SW 1271 (cell line): ENCODE data around the gene PCDH17.

Source experiments
- DNase-seq, 2 experiments: peaks; one replicate each; lab custom pipeline; 2025; lab: John Stamatoyannopoulos, UW

The PCDH17 gene

GRCh38 chr13:57631596-57632275, at the start of gene PCDH17:
Gene PCDH17, plus strand, starts transcription at chr13:57631744. Its CDS starts 803 bp downstream, at chr13:57632547.
- DNase-seq: peak in 1 of 2 experiments; percentile 23

DNA sequence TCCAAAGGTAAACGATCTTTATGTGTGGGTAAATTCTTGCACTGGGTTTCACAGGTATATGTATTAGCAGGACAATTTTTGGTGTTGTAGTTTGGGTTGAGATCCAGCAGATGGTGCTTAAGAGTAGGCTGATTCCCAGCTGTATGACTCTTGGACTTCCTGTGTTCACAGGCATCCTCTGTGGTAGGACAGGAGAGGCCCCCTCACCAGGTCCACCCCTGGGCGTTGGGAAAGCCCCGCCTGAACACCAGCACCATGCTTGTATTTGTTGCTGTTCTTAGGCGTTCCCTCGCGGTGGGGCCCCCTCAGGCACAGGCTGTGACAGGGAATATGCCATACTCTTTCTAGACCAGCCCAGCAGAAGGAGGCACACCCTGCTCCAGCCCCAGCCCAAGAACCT, 49.5 kb upstream of the PCDH17 start:
- peak in 1 of 2 experiments; percentile 23 for DNase-seq

GRCh38 chr13:57583529-57583928, 48.0 kb upstream of the PCDH17 start:
- no peak for DNase-seq

GRCh38 chr13:57588639-57589038, 42.9 kb upstream of the PCDH17 start:
- DNase-seq: no peak

DNA sequence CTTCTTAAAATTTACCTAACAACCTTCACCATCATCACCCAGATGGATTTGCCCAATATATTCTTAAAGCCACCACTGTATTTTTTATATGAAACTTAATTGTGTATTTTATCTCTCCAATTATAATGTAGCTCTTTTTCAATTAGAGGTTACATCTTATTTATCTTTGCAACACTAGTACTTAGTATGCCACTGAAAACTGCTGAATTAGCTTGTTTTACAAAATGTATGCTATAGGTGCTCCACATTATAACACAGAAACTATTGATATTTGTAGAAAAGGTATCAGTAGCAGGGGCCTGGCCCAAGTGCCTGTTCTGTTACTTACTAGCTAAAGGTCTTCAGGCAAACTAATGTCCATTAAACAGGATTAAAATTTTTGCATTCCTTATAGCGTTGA, 35.8 kb upstream of the PCDH17 start:
- DNase-seq: no peak

GRCh38 chr13:57601536-57601935, 30.0 kb upstream of the PCDH17 start:
- no peak for DNase-seq

- DNase-seq: no peak
Measured at GRCh38 chr13:57604442-57604841, 27.1 kb upstream of the PCDH17 start.

GRCh38 chr13:57611969-57612368, 19.6 kb upstream of the PCDH17 start:
- DNase-seq: no peak

DNA sequence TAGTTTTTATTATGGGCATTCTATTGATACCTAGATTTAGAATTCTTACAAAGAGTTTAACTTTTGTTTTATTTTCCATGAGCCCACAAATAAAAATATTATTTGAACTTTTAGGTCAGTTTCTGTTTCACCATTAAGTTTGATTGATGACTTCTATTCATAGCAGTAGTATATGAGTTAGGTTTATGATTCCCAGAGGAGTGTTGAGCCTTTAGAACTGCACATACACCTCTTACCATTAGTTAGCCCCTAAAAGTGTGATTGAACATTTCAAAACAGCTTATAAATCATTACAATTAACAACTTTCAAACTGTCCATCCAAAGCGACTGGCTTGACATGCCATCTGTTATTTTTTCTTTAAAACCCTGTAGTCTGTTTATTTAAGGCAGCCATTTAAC, 19.0 kb upstream of the PCDH17 start:
- DNase-seq: no peak

DNA sequence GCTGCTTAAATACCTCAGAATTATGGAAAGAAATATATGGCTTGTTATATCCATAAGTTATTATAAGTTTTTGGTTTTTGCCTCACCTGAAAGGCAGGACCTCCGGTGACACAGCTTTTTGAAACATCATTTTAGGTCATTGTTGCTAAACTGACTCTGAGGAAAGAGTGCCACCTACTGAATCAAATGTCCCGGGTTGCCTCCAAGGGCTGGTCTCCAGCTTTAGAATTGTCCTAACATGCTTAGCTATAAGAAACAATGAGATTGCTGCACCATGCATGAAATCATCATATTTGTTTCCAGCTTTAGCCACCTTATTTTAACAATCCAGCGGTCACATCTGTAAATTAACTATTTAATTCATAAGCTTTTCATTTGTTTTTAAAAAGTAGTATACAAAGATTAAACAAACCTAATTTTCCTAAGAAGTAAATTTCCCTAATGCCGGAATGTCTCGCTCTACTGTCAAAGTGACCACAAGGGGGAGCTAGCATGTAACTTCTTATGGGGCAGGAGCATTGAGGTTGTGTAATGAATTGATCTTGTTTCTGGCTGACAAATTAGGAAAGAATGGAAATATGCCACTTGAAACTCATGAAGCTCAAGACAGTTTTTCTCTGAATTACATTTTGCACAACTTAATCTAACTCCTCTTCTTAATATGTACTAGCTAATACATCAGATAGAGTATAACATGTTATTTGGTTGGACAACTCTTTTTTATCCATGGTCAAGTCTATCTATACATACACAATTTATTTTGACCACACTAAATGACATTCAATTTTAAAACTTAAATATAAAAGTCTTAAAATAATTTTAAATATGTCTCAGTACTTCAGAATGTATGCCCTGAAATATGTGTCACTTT, 6.7 kb upstream of the PCDH17 start:
- peak in 1 of 2 experiments; percentile 43 for DNase-seq

DNA sequence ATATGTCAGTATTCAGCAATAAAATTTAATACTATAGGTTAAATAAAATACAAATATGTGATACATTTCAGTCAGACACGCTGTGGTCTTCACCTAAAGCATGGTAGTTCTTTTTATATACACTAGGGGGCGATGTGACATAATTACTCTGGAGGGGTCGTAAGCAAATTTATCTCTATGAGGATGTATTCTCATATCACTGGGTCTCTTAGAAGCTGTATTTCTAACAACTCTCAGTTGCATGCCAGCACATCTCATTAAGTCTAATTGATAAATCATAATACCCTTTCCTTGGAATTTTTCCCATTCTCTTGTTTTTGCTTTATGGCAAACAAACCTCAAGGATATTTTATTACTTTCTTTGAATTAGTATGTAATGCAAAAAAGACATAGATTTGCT, 3.9 kb upstream of the PCDH17 start:
- peak in 1 of 2 experiments; percentile 62 for DNase-seq

- no peak for DNase-seq
Measured at GRCh38 chr13:57629391-57629804, 2.1 kb upstream of the PCDH17 start.

- DNase-seq: no peak
Measured at GRCh38 chr13:57629821-57630235, 1.7 kb upstream of the PCDH17 start.

DNA sequence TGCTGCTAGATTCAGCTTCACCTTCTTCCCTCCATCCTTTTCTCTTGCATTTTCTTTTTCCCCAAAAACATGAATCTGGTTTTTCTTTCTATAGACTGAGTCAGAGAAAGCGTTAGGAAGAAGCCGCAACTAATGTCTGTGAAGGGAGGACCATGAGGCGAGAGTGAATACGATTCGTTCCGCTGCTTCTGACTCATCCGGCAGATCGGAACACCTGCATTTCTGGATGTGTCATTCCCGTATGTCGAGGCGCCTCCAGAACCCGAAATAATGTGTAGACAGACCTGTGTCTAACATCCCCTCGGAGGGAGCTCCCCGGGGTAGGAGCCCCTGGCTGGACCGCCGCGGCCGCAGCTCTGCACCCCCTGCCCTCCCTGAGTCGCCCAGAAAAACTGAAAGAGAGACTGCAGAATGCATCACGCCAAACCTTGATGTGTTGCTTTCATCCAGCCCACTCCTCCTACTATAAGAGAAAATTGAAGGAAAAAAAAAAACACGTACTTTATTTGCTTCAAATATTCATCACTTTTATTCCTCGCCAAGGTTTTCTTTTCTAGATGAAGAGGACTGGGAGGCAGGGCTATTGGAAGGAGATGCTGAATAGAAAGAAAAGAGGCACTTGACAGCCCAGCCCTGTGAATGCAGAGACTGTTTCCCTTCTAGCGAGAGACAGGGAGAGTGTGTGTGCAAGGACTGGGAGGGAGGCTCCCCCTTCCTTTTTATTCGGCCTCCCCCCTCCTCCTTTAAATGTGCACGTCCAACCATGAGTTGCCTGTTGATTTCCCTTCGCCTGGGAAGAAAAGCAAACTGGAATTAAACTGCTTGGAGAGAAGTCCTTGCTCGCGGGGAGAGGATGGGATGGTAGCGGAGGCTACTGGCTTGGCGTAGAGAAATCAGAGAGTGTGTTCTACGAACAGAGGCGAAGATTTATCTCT, 616 bp upstream of the PCDH17 start:
- DNase-seq: no peak

DNA sequence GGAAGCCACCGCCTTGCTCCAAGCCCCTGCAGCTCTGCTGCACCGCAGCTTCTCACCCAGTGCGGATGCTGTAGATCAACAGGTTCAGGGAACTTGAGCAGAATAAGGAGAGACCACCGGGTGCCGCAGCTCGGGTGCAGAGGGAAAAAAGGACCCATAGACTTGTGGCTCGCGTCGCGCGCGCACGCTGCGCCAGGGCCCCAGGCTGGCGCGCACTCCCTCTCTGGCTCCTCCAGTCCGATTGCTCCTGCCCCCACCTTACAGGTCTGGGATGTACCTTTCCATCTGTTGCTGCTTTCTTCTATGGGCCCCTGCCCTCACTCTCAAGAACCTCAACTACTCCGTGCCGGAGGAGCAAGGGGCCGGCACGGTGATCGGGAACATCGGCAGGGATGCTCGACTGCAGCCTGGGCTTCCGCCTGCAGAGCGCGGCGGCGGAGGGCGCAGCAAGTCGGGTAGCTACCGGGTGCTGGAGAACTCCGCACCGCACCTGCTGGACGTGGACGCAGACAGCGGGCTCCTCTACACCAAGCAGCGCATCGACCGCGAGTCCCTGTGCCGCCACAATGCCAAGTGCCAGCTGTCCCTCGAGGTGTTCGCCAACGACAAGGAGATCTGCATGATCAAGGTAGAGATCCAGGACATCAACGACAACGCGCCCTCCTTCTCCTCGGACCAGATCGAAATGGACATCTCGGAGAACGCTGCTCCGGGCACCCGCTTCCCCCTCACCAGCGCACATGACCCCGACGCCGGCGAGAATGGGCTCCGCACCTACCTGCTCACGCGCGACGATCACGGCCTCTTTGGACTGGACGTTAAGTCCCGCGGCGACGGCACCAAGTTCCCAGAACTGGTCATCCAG, 964 bp downstream of the PCDH17 start:
- no peak for DNase-seq

- DNase-seq: no peak
Measured at GRCh38 chr13:57633141-57633949, 1.8 kb downstream of the PCDH17 start.

DNA sequence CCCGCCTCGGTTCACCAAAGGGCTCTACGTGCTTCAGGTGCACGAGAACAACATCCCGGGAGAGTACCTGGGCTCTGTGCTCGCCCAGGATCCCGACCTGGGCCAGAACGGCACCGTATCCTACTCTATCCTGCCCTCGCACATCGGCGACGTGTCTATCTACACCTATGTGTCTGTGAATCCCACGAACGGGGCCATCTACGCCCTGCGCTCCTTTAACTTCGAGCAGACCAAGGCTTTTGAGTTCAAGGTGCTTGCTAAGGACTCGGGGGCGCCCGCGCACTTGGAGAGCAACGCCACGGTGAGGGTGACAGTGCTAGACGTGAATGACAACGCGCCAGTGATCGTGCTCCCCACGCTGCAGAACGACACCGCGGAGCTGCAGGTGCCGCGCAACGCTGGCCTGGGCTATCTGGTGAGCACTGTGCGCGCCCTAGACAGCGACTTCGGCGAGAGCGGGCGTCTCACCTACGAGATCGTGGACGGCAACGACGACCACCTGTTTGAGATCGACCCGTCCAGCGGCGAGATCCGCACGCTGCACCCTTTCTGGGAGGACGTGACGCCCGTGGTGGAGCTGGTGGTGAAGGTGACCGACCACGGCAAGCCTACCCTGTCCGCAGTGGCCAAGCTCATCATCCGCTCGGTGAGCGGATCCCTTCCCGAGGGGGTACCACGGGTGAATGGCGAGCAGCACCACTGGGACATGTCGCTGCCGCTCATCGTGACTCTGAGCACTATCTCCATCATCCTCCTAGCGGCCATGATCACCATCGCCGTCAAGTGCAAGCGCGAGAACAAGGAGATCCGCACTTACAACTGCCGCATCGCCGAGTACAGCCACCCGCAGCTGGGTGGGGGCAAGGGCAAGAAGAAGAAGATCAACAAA, 2.6 kb downstream of the PCDH17 start:
- DNase-seq: no peak

DNA sequence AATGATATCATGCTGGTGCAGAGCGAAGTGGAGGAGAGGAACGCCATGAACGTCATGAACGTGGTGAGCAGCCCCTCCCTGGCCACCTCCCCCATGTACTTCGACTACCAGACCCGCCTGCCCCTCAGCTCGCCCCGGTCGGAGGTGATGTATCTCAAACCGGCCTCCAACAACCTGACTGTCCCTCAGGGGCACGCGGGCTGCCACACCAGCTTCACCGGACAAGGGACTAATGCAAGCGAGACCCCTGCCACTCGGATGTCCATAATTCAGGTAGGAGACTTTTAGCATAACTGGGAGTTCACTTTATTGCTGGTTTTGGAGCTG, 3.3 kb downstream of the PCDH17 start:
- no peak for DNase-seq

- DNase-seq: no peak
Measured at GRCh38 chr13:57635541-57636085, 4.1 kb downstream of the PCDH17 start.
